SK-N-MC (cell line): ENCODE measurements around the gene DDX31.

Source experiments
- DNase-seq: peaks from one replicate; pipeline ENCODE4 v3.0.0-alpha.2; 2011; ENCODE audit warnings: low read depth, low spot score
- H3K27ac ChIP-seq: fragments of 200-600 bp; sonication (generic); 2 replicates; pipeline ENCODE4 v1.5.1; 2016; ENCODE audit warnings: mixed run types
- H3K36me3 ChIP-seq: fragments of 200-600 bp; sonication (generic); 2 replicates; pipeline ENCODE4 v1.6.1; 2017; ENCODE audit warnings: antibody characterized with exemption, low read length, mixed read lengths; ENCODE audit not compliant: insufficient read depth
- H3K4me3 ChIP-seq: fragments of 200-600 bp; sonication (generic); 2 replicates; pipeline ENCODE4 v1.5.1; 2016
- H3K9ac ChIP-seq: fragments of 200-600 bp; sonication (generic); 2 replicates; pipeline ENCODE4 v1.8.0; 2017; ENCODE audit warnings: mixed run types, mixed read lengths; ENCODE audit not compliant: insufficient read length
- H3K9me3 ChIP-seq: fragments of 200-600 bp; sonication (generic); 2 replicates; pipeline ENCODE4 v1.6.1; 2017; ENCODE audit warnings: low read depth, mild to moderate bottlenecking, antibody characterized with exemption, low read length, moderate library complexity, mixed read lengths
- EZH2 ChIP-seq: fragments of 200-600 bp; sonication (generic); IDR thresholded peaks from one replicate; pipeline ENCODE4 v1.6.1; 2017; ENCODE audit warnings: antibody characterized with exemption
- FOXP2 ChIP-seq: optimal IDR thresholded peaks from 2 replicates; pipeline ENCODE3; 2011; ENCODE audit warnings: mild to moderate bottlenecking, moderate library complexity; ENCODE audit not compliant: insufficient read depth; ENCODE audit errors: extremely low read length, control extremely low read depth
- POLR2AphosphoS5 ChIP-seq: IDR thresholded peaks from 2 replicates; pipeline ENCODE4 v1.6.1; 2012; ENCODE audit warnings: mild to moderate bottlenecking, low read depth, low read length, borderline replicate concordance

The DDX31 gene

GRCh38 chr9:132606066-132606465, 63.7 kb downstream of the DDX31 start:
- no peak for DNase-seq
- no peak overlapping the region for H3K27ac ChIP-seq
- H3K4me3 ChIP-seq = no peak overlapping the region
- H3K9me3 ChIP-seq = no peaks in the 10 kb centered on the region
- no peak overlapping the region for H3K9ac ChIP-seq
- TF ChIP-seq EZH2 (no peak), FOXP2 (no peak), POLR2AphosphoS5 (no peak)
- peaks cover 52% of the 10 kb centered on the region; the same call in 1 of the 2 replicates for H3K36me3 ChIP-seq

GRCh38 chr9:132605387-132605786, 64.4 kb downstream of the DDX31 start:
- Histone ChIP-seq H3K36me3 (peaks cover 52% of the 10 kb centered on the region; the same call in 1 of the 2 replicates), H3K4me3 (no peak overlapping the region), H3K9ac (no peak overlapping the region), H3K27ac (no peak overlapping the region), H3K9me3 (no peaks in the 10 kb centered on the region)
- DNase-seq = no peak
- TF ChIP-seq POLR2AphosphoS5 = no peak
- TF ChIP-seq EZH2 = no peak
- TF ChIP-seq FOXP2 = no peak

- Histone ChIP-seq H3K4me3 (no peak overlapping the region), H3K27ac (no peak overlapping the region), H3K9ac (no peak overlapping the region), H3K9me3 (no peaks in the 10 kb centered on the region), H3K36me3 (peaks cover 39% of the 10 kb centered on the region; the same call in 1 of the 2 replicates)
- TF ChIP-seq EZH2 = no peak
- no peak for TF ChIP-seq FOXP2
- no peak for DNase-seq
Measured at GRCh38 chr9:132602207-132602606, 67.6 kb downstream of the DDX31 start.

GRCh38 chr9:132600326-132600984, 69.3 kb downstream of the DDX31 start:
- DNase-seq = no peak
- H3K9ac ChIP-seq = no peak overlapping the region
- no peaks in the 10 kb centered on the region for H3K9me3 ChIP-seq
- H3K4me3 ChIP-seq = no peak overlapping the region
- TF ChIP-seq FOXP2 = no peak
- TF ChIP-seq POLR2AphosphoS5 = no peak
- TF ChIP-seq EZH2 = no peak
- H3K36me3 ChIP-seq = peaks cover 27% of the 10 kb centered on the region; the same call in 1 of the 2 replicates
- no peak overlapping the region for H3K27ac ChIP-seq

GRCh38 chr9:132597073-132597775, 72.6 kb downstream of the DDX31 start:
- Histone ChIP-seq H3K9me3 (no peaks in the 10 kb centered on the region), H3K36me3 (peaks cover 28% of the 10 kb centered on the region; the same call in 1 of the 2 replicates), H3K27ac (no peak overlapping the region), H3K9ac (no peak overlapping the region), H3K4me3 (no peak overlapping the region)
- TF ChIP-seq FOXP2 (no peak), POLR2AphosphoS5 (no peak), EZH2 (no peak)
- DNase-seq = no peak

GRCh38 chr9:132596200-132596599, 73.6 kb downstream of the DDX31 start:
- Histone ChIP-seq H3K9ac (no peak overlapping the region), H3K27ac (no peak overlapping the region), H3K4me3 (no peak overlapping the region), H3K9me3 (no peaks in the 10 kb centered on the region), H3K36me3 (peaks cover 26% of the 10 kb centered on the region; the same call in 1 of the 2 replicates)
- DNase-seq = no peak
- no peak for TF ChIP-seq FOXP2

GRCh38 chr9:132595319-132595718, 74.5 kb downstream of the DDX31 start:
- H3K36me3 ChIP-seq = peaks cover 17% of the 10 kb centered on the region; the same call in 1 of the 2 replicates
- TF ChIP-seq EZH2 (no peak), FOXP2 (no peak), POLR2AphosphoS5 (no peak)

GRCh38 chr9:132594412-132594811, 75.4 kb downstream of the DDX31 start:
- Histone ChIP-seq H3K9ac (no peak overlapping the region), H3K9me3 (no peaks in the 10 kb centered on the region), H3K27ac (no peak overlapping the region), H3K36me3 (peaks cover 15% of the 10 kb centered on the region; the same call in 1 of the 2 replicates), H3K4me3 (no peak overlapping the region)
- TF ChIP-seq FOXP2 = no peak
- no peak for TF ChIP-seq POLR2AphosphoS5
- TF ChIP-seq EZH2 = no peak
- no peak for DNase-seq

More at GRCh38 chr9:132595319-132595718, 74.5 kb downstream of the DDX31 start:
- no peak overlapping the region for H3K4me3 ChIP-seq
- H3K9me3 ChIP-seq = no peaks in the 10 kb centered on the region
- H3K27ac ChIP-seq = no peak overlapping the region
- DNase-seq = no peak
- no peak overlapping the region for H3K9ac ChIP-seq

GRCh38 chr9:132592451-132592850, 77.3 kb downstream of the DDX31 start:
- no peak overlapping the region for H3K4me3 ChIP-seq
- H3K9ac ChIP-seq = no peak overlapping the region
- no peak for DNase-seq
- no peak overlapping the region for H3K27ac ChIP-seq
- peaks cover 15% of the 10 kb centered on the region; the same call in 1 of the 2 replicates for H3K36me3 ChIP-seq
- TF ChIP-seq EZH2 (no peak), FOXP2 (no peak), POLR2AphosphoS5 (no peak)
- H3K9me3 ChIP-seq = no peaks in the 10 kb centered on the region
